NCI-H510A (cell line): ENCODE measurements around the gene S100A6.
"Not testable (repeated sequence)": the region's sequence is repeated elsewhere in the genome, so short reads cannot be mapped to it uniquely, and the experiment has no call there.

Experiments
- DNase-seq: peaks from one replicate; lab custom pipeline; 2025; lab: John Stamatoyannopoulos, UW

Gene S100A6

DNA sequence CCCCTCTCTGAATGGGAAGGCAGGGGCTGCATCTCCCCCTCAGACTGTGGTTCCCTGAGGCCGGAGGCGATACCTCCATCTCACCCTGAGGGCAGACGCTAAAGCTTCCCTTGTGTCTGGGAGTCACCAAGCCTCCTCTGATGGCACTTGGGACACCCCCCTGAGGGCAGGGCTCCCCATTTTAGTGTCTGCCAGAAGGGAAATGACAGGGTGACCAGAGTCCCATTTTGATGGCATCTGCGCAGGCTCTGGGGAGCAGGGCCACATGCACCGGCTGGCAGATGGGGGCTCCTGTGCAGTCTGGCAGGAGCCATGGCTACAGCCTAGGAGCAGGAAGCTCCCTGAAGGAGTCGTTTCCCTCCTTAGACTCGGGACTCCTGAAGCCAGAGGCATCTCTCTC, 28.2 kb upstream of the S100A6 start:
- DNase-seq, result no peak

DNA sequence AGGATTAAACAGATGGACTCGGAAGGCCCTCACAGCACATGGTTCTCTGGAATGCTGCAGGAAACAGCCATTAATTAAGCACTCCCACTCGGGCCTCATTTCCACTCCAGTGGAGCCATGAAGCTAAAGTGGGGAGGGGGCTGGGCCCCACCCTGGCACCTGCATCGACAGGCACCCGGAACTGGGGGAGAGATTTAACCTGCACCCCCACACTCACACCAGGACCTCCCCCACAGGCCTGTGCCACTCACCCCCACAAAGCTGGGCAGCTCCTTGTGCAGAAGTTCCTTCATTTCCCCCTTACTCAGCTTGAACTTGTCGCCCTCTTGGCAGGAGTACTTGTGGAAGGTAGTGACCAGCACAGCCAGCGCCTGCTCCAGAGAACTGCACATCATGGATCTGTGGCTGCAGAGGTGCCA, 27.7 kb upstream of the S100A6 start:
- no peak for DNase-seq

DNA sequence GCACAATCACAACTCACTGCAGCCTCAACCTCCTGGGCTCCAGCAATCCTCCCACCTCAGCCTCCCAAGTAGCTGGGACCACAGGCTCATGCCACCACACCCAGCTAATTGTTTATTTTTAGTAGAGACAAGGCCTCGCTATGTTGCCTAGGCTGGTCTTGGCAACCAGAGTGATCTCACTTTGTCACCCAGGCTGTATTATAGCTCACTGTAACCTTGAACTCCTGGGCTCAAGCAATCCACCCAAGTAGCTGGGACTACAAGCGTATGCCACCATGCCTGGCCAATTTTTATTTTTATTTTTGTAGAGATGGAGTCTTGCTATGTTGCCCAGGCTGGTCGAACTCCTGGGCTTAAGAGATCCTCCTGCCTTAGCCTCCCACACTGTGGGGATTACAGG, 26.2 kb upstream of the S100A6 start:
- DNase-seq, result not testable (repeated sequence)

DNA sequence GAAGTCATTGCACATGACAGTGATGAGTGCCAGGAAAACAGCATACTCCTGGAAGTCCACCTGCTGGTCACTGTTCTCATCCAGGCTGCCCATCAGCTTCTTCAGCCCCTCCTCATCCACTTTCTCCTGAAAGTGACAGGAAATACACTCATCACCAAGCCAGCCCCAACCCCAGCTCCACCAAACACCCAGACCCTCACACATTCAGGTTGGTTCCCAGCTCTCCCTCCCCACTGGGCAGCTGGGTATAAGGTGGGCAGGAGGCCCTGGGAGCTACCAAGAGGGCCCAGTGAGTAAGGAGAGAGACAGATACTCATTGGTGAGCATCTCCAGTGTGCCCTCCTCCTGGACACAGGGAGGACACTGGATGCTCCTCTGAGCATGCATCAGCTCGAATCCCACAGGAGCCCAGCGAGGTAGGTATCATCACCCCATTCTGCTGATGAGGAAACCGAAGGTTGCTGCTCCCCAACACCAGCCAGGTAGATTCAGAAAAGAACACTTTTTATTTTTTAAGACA, 25.7 kb upstream of the S100A6 start:
- DNase-seq, result no peak

DNA sequence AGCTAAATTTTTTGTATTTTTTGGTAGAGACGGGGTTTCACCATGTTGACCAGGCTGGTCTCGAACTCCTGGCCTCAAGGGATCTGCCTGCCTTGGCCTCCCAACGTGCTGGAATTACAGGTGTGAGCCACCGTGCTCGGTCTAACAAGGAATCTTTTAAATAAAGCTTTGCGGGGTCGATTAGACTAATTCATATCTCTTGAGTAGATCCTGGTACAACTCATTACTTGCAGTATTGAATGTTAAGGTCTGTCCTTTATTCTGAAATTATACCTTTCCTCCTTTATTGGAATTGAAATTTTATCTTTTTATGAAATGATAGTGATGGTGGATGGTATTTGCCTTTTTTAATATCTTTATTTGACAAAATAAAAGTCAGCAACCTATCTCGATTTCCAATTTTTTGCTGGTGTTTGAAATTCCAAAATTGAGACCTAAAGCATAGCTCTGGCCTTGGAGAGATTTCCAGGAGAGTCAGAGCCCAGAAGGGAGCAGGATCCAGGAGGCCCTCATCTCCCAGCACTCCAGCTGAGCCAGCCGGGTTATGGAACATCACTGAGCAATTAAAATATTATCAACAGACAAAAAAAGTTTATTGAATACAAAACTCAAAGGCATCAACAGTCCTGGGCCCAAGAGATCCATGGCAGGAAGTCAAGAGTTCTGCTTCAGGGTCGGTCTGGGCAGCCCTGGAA, 25.1 kb upstream of the S100A6 start:
- no peak for DNase-seq

DNA sequence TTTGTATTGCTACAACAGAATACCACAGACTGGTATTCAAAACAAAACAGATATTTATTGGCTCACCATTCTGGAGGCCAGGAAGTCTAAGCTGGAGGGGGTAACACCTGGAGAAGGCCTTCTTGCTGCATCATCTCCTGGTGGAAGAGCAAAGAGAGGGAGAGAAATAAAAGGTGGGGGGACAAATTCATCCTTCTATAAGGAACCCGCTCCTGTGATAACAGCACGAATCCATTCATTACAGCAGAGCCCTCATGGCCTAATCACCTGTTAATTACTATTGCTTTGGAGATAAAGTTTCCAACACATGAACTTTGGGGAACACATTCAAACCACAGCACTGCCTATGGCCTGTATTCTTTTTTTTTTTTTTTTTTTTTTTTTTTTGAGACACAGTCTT, 24.4 kb upstream of the S100A6 start:
- DNase-seq, result no peak

DNA sequence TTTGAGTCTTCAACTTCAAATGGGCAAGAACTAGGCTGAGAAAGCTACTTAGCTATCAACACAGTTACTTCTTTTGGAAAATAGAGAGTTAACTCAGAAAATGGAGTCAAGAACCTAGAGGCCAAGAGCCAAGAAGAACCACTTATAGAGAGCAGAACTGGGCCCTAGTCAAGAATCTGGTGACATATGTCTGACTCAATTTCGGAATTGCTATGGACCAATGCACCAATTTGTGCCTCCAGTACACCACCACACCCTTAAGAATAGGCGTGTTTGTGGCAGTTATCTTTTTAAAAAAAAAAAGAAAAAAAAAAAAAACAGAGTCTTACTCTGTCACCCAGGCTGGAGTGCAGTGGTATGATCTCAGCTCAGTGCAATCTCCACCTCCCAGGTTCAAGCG, 22.1 kb upstream of the S100A6 start:
- DNase-seq, result no peak

DNA sequence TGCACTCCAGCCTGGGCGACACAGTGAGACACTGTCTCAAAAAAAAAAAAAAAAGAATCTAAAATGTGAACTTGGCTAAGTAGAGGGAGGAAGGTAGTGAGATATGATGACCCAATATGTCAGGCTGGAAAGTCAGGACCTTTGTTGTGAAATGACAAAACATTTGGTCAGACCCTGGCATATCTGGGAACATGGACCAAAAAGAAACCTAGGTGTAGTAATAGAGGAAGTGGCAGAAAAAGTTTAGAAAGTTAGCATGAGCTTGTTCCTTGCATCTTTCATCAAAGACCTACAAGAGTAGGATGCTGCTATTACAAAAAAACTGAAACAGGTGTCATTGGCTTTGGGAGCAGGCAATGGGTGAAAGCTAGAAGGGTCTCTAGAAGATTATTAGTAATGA, 20.6 kb upstream of the S100A6 start:
- no peak for DNase-seq

DNA sequence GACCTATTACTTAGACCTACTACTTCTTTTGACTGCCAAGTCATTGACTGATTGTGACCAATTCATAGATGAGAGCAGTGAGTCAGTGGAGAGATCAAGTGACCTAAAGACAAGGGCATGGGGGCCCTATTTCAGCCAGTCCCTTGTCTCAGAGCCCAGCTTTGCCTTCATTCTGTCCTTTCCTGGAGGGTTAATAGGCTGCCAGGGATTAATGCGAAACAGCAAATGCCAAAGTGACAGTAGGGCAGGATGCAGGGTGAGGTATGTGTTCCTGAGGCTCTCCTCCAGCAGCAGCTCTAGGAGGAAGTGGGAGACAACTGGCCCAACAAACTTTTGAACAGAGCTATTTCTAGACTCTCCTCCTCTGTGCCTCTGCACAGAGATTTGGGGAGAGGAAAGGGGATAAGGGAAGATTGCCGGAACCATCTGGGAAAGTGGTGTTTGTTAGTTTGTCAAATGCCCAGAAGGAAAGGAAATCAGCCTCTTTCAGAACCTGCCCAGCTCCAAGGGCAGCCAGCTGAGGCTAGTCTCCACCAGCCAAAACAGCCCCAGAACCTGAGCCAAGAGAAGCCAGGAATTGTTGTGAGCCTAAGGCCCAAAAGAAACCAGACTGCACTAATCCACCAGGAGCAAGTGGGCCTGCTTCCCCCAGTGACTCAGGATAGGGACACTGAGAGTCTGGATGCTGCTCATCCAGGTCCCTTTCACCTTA, 18.2 kb upstream of the S100A6 start:
- no peak for DNase-seq

DNA sequence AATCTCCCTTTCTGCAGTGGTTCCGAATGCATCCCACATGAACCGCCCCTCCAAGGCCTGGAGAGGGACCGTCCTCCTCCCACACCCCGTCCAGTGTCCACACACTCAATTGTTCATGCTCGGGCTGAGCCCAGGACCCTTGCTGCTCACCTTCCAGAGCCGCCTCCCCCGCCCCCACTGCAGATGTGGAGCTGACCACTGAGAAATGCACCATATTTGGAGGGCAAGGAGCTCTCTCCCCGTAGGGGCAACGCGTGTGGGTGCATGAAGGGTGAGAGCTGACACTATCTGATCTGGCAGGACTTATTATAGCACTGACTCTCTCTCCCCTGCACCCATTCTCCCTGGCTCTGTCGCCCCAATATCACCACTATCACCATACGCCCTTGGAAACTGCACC, 17.3 kb upstream of the S100A6 start:
- no peak for DNase-seq

DNA sequence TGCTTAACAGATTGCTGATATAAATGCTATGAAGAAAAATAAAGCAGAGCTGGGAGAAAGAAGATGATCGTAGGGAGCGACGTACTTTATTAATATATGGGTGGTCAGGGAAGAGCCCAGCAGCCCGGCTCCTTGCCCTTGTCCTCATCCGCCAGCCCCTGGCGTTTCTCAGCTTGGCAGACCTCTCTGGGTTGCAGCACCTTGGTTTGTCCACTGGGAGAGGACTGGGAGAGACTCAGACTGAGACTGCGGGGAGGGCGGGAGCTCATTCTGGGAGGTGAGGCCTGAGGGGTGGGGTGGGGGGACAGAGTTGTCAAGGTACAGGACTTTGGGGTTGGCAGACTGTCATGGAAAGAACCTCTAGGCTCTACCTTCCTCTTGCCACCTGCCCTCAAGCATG, 16.5 kb upstream of the S100A6 start:
- DNase-seq, result no peak

DNA sequence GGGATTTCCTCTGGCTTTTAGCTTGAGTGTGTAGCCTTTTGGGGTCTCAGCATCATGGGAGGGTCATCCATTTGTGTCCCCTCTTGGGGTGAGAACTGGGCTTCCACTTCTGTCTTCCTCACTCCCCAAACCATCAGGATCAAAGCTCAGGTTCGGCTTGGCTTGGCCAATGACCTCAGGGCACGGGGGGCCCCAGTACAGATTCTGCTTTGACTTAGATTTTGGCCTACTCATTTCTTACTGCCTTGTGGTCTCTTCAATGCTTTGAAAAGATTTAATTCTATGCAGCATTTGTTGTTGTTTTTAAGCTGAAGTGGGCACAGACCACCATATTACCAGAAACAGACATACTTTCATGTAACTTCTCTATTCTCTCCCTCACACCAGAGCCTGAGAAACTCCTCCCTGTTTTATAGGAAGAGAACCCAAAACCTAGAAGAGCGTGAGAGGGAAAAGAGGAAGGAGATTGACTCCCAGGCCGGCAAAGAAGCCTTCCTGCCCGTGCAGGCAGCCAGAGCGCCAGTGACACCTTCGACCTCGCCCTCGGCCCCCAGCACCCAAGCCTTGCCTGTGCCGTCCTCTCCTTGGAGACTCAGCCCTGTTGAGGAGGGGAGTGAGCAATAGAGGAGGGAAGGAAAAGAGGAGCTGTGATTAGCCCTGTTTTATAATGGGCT, 15.2 kb upstream of the S100A6 start:
- no peak for DNase-seq

DNA sequence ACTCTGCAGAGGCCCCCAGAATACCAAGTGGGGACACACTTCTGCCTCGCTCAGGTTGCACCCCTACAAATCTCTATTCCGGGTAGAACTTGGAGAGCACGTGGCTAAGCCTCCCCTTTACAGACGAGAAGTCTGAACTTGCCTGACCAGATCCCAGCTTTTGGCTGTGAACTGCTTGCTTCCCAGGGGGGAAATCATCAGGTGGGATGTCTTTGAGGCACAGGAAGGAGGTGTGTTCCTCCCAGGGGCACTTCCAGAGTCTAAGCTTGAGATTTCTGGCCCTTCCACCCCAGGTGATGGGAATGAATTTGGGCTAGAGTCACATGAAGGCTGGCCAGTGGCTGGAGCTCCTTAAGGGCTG, 14.6 kb upstream of the S100A6 start:
- DNase-seq, result no peak

DNA sequence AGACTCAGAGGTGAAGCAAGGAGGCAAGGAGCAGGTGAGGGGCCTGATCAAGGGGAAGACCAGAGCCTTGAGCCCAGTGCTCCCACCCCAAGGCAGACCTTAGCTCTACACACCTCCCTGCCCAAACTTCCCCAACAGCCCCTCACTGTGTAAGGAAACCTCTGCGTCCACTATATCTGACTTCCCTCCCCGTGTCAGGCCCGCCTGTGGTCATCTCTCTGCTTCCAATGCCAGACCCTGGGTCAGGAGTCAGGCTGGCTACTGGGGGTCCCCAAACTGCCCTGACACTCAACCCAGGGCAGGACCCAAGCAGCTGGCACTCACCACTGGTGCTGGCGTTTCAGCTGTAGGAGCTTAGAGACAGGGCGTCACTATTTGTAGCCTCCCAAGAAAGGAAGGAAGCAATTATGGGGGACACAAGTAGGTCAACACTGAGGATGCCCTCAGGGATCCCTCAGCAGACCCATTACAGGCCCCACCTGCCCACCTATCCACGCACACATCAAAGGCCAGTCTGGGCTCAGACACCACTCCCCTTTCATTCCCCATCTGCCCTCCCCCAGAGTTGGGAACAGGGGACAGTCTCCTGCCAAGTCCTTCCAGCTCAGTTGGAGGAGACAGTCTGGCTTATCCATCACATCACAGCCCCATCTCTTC, 14.1 kb upstream of the S100A6 start:
- no peak for DNase-seq

DNA sequence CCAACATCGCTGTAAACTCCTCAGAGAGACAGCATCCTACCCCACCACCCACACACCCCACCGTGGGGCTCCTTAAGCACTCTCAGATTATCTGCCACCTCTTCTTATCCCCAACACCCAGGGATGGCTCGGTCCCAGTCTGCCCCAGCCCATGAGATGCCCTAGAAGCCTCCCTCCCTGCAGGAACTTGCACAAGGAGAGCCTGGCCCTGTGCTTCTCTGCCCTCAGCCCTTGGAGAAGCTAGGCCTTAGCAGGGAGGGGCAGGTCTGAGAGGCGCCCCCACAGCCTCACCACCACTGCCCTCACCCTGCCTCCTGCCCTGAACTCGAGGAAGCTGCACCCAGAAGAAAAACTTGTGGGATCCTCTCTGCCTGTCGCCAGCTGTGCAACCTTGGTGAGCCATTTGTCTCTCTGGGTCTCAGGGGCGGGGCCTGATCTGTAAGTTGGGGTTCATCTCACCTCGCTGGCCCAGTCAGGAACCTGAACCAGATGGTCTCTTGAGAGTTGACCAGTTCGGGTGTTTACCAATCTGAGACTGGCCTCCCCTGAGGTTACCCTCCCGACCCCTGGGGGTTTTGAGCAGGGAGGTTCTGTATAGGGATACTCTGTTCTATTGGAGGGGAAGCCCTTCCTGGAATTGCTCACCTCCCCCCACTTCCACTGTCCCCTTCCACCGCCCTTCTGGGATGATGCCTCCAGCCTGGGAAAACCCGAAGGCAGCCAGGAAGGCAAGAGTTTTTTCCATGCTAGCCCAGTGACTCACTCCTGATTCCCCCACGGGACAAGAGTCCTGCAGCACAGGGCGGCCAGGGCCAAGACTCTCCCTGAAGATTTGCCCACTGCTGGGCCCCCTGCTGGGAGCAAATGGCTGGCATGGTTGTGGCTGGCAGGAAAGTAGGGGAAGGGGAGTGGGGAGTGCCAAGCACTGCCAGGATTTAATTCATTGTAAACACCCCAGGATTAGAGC, 13.2 kb upstream of the S100A6 start, which contains the start of gene S100A3:
Gene S100A3 (minus strand): TSS at position 537 of the 967 bp plus-strand sequence. CDS start 773 bp downstream, outside the sequence.
- DNase-seq, result no peak

DNA sequence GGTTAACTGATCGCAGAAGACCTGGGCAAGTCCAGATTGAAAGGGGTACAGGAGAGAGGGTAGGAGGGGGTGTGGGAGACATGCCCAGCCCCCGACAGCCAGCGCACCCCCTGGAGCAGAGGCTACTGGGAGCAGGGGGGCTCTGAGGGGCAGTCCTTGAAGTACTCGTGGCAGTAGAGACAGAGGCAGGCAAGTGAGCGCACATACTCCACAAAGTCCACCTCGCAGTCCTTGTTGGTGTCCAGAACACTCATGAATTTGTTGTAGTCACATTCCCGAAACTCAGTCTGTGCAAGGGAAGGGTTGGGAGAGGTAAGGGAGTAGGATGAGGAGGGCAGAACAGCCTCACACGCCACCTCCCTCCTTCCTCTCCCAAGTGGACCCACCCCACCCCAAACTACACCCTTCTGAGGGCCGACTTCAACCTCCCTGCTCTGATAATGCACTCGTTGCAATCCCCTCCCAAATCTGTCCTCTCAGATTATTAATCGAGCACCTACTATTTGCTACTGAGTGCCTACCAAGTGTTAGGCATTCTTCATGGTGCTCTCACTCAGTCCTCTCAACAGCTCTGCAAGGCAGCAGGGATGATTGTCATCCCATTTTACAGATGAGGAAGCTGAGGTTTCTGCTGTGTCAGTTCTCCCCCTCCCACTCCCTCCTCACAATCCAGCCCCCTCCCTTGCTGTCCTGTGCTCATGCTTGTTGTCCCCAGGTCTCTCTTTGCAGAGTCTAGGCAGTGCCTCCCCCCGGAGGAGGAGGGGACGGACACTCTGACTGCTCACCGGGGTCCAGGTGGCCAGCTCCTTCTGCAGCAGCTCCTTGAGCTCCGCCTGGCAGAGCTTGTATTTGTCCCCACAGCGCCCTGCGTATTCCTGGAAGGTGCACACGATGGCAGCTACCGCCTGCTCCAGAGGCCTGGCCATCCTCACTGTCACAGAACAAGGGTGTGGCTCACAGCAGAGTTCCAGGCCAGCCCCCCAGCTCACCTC, 12.1 kb upstream of the S100A6 start:
- DNase-seq, result no peak

DNA sequence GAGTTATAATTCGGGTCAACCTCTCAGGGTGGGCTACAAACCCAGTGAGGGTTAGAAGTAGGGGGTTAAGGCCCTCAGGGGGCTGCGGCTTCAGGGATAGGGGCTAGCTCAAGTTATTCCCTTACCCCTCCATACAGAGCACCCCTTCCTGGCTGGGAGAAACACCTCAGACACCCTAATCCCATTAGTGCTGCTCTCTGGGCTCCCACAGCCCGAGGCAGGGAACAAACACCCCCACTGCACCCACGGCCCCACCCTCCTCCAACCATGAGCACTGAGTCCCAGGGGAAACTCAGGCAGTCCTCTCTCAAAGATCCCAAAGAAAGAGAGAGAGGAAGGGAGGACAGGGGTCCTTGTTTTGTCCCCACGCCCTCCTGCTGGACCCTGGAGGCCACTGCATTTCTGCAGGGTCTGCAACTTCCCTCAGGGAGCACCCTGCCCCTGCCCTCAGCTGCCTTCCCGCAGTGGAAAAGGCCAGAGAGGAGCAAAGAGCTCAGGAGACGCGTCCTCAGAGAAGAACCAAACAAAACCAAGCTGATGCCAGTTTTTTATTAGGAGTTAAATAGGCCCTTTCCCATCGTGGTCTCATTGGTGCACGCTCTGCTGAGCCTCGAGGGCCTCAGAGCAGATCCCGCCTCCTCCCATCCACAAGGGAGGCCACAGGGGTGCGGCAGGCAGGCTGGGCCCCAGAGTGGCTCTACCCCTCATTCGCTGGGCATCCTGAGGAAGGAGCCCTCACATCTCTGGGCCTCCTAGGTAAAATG, 11.2 kb upstream of the S100A6 start:
- peak; percentile 34 for DNase-seq

DNA sequence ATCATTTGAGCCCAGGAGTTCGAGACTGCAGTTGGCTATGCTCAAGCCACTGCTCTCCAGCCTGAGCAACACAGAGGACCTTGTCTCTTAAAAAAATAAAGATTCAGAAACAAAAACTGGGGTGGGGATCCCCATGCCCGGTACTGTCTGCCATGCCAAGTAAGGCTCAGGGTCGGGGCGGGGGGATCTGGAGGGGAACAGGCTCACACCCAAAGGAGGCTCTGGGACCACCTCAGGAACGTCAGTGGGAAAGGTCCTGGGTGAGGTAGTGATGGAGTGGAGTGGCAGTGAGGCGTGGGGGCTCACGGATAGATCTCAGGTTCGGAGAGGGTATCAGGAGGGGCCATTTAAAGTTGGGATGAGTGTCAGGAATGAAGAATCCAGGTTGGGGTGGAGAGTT, 10.6 kb upstream of the S100A6 start:
- DNase-seq, result no peak
